HepG2 (cell line): ENCODE measurements around the gene EXOC7. TPM values are rescaled to one million over a fixed set of nuclear protein-coding genes. Genes with fewer than 3 reads are reported as not detected.
A peak's percentile ranks its signal among the peaks of the same experiment; 100 is the strongest.

ENCODE experiments used
- ETS1 ChIP-seq: sonication (generic); formaldehyde crosslinking; IDR thresholded peaks from 2 replicates; pipeline ENCODE4 v1.4.0; 2020; ENCODE audit warnings: missing genetic modification reagents
- HBP1 ChIP-seq: IDR thresholded peaks from 2 replicates; pipeline ENCODE4 v1.6.1; 2016; ENCODE audit warnings: low read depth, control low read depth
- IRF2 ChIP-seq: IDR thresholded peaks from 2 replicates; pipeline ENCODE4 v1.6.1; 2018; ENCODE audit warnings: missing genetic modification reagents, missing compliant biosample characterization
- LRRFIP1 ChIP-seq: sonication (generic); formaldehyde crosslinking; conservative IDR thresholded peaks from 2 replicates; pipeline ENCODE4 v1.4.0; 2020; ENCODE audit warnings: missing genetic modification reagents
- MXD3 ChIP-seq: IDR thresholded peaks from 2 replicates; pipeline ENCODE4 v1.6.1; 2016; ENCODE audit warnings: mild to moderate bottlenecking, missing biosample characterization, missing genetic modification reagents
- NKX3-1 ChIP-seq: sonication (generic); formaldehyde crosslinking; IDR thresholded peaks from 2 replicates; pipeline ENCODE4 v1.5.0; 2020; ENCODE audit warnings: missing genetic modification reagents
- PBX2 ChIP-seq: IDR thresholded peaks from 2 replicates; pipeline ENCODE4 v1.6.1; 2016; ENCODE audit warnings: control low read depth
- SP1 ChIP-seq, 2 experiments: fragments of 450-650 bp in 1 of 2; sonication (generic) in 1 of 2; formaldehyde crosslinking in 1 of 2; IDR thresholded peaks; 2 replicates each; pipeline versions ENCODE4 v1.4.0 to v1.6.1; 2016 to 2020; ENCODE audit warnings: missing genetic modification reagents in 1 of 2
- SP4 ChIP-seq: sonication (generic); formaldehyde crosslinking; IDR thresholded peaks from 2 replicates; pipeline ENCODE4 v1.8.1; 2023; ENCODE audit warnings: mild to moderate bottlenecking, missing genetic modification reagents
- ZBTB25 ChIP-seq: IDR thresholded peaks from 2 replicates; pipeline ENCODE4 v1.6.1; 2018; ENCODE audit warnings: missing genetic modification reagents
- ZNF263 ChIP-seq: sonication (generic); formaldehyde crosslinking; IDR thresholded peaks from 2 replicates; pipeline ENCODE4 v1.4.0; 2020; ENCODE audit warnings: missing genetic modification reagents
- ZNF33A ChIP-seq: sonication (generic); formaldehyde crosslinking; IDR thresholded peaks from 2 replicates; pipeline ENCODE4 v1.5.1; 2020; ENCODE audit warnings: missing genetic modification reagents, mild to moderate bottlenecking, moderate library complexity, borderline replicate concordance
- ZNF446 ChIP-seq: sonication (generic); formaldehyde crosslinking; IDR thresholded peaks from 2 replicates; pipeline ENCODE4 v1.5.0; 2020; ENCODE audit warnings: mild to moderate bottlenecking, missing genetic modification reagents
- ZNF607 ChIP-seq: sonication (generic); formaldehyde crosslinking; IDR thresholded peaks from 2 replicates; pipeline ENCODE4 v1.5.1; 2020; ENCODE audit warnings: missing genetic modification reagents, mild to moderate bottlenecking, borderline replicate concordance
- ZNF614 ChIP-seq: IDR thresholded peaks from 2 replicates; pipeline ENCODE4 v1.6.1; 2018; ENCODE audit warnings: missing biosample characterization, missing genetic modification reagents, inconsistent platforms, borderline replicate concordance
- ZNF784 ChIP-seq: sonication (generic); formaldehyde crosslinking; IDR thresholded peaks from 2 replicates; pipeline ENCODE4 v1.5.1; 2020; ENCODE audit warnings: missing genetic modification reagents, mild to moderate bottlenecking, borderline replicate concordance
- polyA plus RNA-seq, 8 experiments: library from polyadenylated mRNA; depleted of rRNA in 3 of 8; stranded (reverse) in 7 of 8; unstranded in 1 of 8; fragments of >200 nt; fragmentation: Illumina TruSeq in 4 of 8; extraction: Trizol in 4 of 8; gene quantifications; 2 replicates each; pipeline versions ENCODE4 v1.2.1 to v1.2.3, GENCODE V29; 2011 to 2016; ENCODE audit warnings: low read depth in 4 of 8, missing spikeins in 1 of 8, mixed read lengths in 1 of 8; ENCODE audit not compliant: insufficient read depth in 1 of 8
- total RNA-seq, 5 experiments: library from RNA; depleted of rRNA; stranded (reverse); fragments of >200 nt; fragmentation: Illumina TruSeq; extraction: Trizol; gene quantifications; 2 replicates each; pipeline ENCODE4 v1.2.3, GENCODE V29; 2016; ENCODE audit warnings: low read depth in 1 of 5

Gene EXOC7
- total and polyA plus RNA-seq, 2 of the 13 experiments (the other 11 are each of a cell fraction or from before 2014, with no cell fraction given): 86.9 to 116 TPM

- TF ChIP-seq HBP1 (CRISPR knock-in tag) (no peak), ZBTB25 (CRISPR knock-in tag) (no peak), ZNF33A (CRISPR knock-in tag) (no peak), ETS1 (CRISPR knock-in tag) (no peak), SP4 (CRISPR knock-in tag) (peak; percentile 58; the same call in 1 of the 2 replicates), IRF2 (CRISPR knock-in tag) (peak; percentile 42; the same call in 1 of the 2 replicates), ZNF446 (CRISPR knock-in tag) (no peak; the same call in 1 of the 2 replicates), SP1 (IDR thresholded peaks at IDR 0.05) (no peak), SP1 (CRISPR knock-in tag; IDR thresholded peaks at IDR 0.05) (0 out of 2 replicates have a peak, but pooled peaks have one; percentile 17), ZNF263 (CRISPR knock-in tag) (peak; percentile 95), MXD3 (CRISPR knock-in tag) (no peak), ZNF607 (CRISPR knock-in tag) (no peak), LRRFIP1 (CRISPR knock-in tag) (no peak), NKX3-1 (CRISPR knock-in tag) (peak; percentile 75; the same call in 1 of the 2 replicates), ZNF614 (CRISPR knock-in tag) (no peak), PBX2 (no peak), ZNF784 (CRISPR knock-in tag) (no peak)
Measured at GRCh38 chr17:76032073-76032779, 71.4 kb downstream of the EXOC7 start (continued).
